HS-5 (cell line): Measurements from ENCODE around the gene FUT1.
"Not testable (repeated sequence)": the region's sequence is repeated elsewhere in the genome, so short reads cannot be mapped to it uniquely, and the experiment has no call there.

Experiments
- DNase-seq: peaks from one replicate; pipeline ENCODE4 v3.0.0-alpha.2; 2012; ENCODE audit warnings: low read depth

The FUT1 gene

DNA sequence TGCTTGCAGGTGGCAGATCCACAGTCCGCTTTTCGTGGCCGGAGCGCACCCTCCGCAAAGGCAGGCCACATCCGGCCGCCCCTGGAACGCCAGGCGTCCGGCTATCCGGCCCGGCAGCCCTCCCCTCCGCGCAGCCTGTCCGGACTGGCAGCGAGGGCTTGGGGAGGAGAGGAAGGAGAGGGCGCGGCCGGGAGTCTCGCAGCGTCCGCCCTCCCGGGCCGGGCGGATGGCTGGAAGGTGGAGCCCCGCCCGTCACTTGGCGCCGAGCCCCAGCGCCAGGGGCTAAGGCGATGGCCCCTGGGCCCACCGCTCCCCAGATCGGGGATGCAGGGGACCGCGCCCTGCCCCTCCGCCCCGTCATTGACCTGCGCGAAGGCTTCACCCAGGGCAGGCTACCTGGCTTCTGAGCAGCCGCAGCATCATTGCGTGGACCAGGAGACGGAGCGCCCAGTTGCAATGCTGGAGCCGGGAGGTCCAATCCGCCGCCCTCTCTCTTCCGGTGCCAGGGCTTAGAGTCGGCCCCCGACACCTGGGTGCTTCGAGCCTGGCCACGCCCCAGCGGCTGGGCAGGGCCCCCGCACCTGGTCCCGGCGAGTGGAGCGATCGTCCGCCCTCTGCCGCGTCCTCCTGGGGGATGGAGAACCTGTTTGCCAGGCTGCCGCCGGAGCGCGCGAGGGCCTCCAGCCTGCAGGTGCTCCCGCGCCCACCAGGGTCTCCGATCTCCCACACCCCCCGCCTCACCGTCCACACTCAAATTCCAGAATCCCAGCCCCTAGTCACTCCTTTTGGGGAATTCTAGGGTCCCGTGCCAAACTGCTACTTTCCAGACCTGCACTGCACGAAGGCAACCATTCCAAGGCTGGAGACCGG lies at the start of gene FUT1:
TSS of gene FUT1 (minus strand) at position 146 of the 870 bp plus-strand sequence. CDS start 1,360 bp downstream, outside the sequence.
- no peak for DNase-seq

DNA sequence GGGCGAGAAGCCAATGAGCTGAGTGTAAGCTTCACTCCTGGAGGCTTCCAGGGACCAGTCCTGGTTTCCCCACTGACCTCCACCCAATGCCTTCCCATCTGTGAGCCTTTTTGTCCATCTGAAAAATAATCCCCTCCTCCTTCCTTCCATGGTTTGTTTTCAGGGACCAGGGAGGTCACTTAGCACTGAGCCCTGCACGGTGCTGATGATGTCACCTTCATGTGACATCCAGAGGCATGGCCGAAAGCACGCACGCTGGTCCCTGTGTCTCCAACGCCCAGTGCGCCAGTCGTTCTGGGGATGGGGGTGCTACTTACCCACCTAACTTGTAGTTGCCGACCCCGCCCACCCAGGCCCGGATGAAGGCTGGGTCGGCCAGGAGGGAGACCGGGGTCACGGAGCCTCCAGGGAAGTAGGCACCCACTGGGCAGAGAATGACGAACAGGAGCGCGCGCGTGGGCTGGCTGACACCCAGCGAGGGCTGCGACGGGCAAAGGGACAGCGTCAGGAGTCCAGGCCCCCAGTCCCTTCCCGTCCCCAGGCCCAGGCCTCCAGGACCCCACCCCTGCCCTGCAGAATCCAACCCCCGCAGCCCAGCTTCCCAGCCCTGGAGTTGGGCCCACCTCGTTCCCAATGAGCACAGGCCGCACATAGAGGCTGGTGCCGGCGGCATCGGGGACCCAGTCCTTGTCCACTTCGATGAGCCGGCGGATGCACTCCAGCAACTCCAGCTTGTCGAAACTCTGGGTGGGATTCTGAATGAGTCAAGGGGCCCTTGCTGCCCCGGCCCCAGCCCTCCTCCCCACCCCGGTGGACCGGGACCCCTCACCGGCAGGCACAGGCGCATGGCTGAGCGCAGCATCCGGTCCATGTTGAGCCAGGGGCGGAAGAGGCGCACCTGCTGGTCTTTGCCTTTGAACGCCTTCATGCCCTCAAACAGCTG lies 47.2 kb upstream of the FUT1 start:
- no peak for DNase-seq

DNA sequence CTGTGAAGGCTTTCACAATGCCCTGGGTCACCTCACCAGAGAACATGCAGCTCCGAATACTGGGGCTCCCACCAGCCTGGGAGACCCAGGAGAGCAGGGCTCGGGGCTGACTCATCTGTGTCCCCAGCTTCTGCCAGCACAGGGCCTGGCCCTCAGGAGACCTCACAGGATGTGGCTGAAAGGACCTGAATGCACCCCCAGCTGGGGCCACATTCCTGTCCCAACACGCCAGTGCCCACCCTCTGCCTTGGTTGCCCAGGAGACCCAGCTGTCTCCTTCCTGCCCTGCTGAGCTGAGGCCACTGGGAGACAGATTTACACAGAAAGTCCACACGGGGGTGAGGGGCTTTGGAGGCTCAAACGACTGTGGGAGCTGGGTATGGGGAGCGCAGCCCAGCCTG lies 46.5 kb upstream of the FUT1 start:
- no peak for DNase-seq

DNA sequence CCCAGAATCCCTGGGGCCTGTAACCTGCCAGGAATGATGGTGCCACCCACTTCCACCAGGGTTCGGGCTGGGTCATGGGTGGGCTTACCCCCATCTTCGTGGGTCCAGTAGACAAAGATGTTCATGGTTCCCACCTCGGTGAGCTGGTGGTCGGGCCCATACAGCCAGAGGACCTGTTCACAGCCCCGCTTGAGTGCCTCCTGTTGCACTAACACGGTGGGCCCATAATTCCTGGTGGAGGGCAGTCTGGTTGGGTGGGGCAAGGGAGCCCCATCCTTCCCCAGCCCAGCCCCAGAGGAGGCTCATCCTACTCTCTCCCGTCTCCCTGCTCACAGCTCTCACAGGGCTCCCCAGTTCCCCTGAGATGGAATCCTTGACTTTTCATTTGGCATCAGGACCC lies 44.7 kb upstream of the FUT1 start:
- DNase-seq, result no peak

DNA sequence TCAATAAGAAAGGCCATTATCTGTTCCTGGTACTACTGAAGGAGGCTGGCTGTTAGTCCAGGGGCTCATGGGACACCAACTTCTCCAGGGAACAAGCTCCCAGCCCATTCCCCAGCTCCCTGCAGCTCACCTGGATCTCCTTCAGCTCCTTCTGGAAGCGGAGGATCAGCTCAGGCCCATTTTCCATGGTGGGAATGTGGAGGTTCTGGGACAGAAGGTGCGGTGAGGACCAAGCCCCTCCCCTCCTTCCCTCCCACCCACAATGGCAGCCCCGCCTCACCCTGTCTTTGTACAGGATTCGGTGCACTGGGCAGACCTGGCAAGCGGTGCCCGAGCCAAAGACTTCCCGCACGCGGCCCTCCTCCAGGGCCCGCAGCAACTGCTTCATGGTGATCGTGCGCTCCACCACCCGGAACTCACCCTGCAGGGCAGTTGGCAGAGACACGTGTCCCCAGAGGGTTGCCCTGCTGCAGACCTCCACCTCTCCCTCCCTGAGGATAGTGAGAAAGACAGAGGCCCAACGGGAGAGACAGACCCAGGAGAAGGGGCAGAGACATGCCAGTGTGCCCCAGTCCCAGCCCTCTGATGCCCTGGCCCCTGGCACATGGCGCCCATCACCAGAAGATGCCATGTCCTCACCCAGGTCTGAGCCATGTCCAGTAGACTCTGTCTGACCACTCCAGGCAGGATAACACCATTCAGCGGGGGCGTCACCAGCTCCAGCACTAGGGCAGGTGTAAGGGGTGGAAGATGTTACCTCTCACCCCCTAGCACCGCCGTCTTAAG lies 44.0 kb upstream of the FUT1 start:
- no peak for DNase-seq

DNA sequence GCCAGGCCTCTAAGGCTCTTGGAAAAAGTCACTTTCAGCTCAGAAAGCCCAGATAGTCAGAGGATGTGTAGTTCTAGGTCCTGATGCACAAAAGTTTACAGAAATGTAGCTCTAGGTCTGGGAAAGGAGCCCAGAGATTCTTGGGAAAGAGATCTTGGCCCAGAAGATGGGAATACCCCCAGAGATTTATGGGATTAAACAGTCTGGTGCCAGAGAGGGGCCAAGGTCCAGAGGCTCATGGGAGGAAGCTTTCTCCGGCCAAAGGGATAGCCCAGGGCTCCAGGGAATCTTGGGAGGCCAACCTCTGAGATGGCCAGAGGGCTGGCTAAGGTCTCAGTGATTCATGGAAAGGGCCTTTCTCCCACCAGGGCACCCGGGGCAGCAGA lies 43.2 kb upstream of the FUT1 start:
- no peak for DNase-seq

DNA sequence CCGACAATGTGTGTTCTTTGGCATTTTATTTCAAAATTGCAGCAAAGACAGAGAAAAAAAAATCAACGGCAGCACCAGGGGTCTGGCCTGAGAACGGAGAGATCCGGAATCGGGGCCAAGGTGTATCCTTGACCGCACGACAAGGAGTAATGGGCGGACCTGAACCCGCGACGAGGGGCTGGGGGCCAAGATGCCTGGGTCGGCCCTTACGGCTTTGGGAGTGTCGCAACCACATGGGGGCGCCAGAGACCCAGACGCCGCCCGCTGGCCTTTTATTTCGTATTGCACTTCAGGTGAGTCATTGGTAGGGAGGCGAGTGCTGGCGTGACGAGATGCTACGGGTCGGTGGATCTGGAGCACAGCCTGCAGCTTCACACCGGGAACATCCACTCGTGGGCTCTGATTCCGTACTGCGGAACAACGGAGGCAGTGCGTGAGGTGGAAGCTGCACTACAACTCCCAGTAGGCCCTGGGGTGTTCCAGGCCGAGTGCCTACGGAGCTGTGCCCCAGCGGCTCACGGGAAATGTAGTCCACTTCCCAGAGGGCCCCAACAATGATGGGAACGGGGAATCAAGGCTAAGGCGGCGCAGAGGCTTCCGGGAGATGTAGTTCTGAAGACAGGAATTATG lies 42.7 kb upstream of the FUT1 start:
- DNase-seq, result peak; percentile 77

DNA sequence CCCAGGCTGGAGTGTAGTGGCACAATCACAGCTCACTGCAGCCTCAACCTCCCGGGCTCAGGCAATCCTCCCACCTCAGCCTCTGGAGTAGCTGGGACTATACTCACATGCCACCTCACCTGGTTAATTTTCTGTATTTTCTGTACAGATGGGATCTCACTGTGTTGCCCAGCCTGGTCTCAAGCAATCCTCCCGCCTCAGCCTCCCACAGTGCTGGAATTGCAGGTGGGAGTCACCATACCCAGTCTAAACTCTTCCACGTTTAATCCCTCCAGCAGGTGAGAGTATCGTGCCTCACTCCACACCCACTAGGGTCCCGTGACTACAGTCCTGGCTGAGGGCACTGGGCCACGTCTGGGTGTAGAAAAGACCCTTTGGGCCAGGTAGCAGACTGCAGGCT lies 41.9 kb upstream of the FUT1 start:
- DNase-seq, result no peak

DNA sequence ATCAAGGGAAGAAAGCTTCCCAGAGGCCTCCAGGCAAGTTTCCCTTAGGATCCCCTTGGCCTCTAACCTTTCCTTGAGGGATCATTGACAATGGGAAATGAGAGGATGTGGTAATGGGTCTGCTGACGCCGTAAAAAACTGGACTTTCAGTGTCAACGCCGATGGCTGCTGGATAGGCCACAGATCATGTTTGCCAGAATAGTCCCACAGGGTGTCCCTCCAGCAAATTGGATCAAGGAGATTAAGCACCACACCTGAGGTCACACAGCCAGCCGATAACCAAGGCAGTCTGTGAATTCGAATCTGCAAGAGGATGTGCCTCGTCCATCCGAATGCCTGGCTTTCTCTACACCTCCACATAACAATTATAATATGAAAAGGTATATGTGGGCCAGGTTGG lies 40.8 kb upstream of the FUT1 start:
- no peak for DNase-seq

DNA sequence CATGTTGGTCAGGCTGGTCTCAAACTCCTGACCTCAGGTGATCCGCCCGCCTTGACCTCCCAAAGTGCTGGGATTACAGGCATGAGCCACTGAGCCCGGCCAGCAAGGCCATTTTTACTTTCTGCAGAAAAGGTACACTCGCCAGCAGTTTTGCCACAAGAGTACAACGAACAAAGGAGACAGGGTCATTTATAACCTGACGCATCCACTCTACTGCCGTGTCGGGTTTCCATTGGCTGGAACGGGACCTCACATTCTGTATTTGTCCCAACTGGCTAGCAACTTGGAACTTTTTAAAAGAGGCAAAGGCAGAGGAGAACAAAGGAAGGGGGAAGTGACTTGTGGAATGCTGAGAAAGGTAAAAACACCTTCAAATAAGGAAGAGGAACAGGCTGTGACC lies 34.9 kb upstream of the FUT1 start:
- not testable (repeated sequence) for DNase-seq

DNA sequence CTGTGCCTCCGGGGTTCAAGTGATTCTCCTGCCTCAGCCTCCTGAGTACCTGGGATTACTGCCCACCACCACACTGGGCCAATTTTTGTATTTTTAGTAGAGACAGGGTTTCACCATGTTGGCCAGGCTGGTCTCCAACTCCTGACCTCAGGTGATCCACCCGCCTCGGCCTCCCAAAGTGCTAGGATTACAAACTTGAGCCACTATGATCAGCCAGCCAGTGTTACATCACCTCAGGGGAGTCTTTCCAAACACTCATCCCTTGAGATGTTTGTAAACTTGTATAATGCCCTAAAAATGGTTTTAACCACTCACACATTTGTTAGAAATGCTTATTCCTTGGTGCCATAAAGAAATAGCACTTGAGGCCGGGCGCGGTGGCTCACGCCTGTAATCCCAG lies 34.0 kb upstream of the FUT1 start:
- DNase-seq, result not testable (repeated sequence)

DNA sequence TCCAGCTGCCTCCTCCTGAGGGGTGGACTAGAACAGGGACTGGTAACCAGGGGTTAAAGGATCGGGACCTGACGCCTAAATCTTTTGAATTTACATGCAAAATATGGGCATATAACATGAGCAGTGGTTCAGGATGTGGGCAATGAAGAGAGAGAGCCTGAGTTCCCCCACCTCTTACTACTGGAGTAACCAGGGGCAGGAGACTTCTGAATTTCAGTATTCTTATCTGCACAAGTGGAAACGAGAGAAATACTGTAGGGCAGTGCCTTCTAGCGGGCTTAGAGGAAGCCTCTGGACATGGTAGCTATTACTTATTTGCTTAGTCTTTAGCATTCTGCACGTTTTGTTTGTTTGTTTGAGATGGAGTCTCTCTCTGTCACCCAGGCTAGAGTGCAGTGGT lies 32.1 kb upstream of the FUT1 start:
- DNase-seq, result no peak

DNA sequence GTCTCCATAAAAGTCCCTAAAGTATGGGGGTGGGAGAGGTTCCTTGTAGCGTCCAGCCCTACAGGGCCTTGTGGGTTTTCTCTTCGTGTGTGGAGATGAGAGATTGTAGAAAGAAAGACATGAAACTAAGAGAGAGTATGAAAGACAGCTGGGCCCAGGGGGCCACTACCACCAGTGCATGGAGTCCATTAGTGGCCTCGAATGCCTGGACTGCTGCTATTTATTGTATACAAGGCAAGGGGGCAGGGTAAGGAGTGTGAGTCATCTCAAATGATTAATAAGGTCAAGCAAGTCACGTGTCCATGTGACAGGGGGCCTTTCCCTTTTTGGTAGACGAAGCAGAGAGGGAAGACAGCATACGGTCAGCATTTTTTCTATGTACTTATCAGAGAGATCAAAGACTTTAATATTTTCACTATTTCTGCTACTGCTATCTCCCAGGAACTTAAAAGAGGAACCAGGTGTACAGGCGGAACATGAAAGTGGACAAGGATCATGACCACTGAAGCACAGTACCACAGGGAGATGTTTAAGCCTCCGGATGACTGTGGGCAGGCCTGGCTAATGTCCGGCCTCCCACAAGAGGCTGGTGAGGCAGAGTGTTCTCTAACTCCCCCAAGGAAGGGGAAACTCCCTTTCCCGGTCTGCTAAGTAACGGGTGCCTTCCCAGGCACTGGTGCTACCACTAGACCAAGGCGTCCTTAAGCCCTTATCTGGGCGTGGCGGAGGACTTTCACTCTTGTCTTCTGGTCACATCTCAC lies 28.4 kb upstream of the FUT1 start:
- no peak for DNase-seq

DNA sequence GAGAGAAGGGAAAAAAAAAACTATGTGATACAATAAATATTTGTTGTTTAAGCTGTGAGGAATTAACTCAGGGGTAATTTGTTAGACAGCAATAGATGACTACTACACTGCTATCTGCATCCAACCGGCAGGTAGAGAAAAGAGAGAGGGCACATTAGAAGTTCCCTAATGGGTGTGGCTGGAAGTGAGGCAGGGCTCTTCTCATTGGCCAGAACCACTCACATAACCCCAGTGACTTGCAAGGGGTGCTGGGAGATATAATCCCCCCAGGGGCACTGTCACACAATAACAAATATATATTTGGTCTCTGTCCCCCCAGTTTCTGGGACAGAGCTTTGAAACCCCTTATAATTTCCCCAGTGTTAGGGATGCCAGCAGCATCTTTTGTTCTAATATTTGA lies 27.2 kb upstream of the FUT1 start:
- DNase-seq, result no peak

DNA sequence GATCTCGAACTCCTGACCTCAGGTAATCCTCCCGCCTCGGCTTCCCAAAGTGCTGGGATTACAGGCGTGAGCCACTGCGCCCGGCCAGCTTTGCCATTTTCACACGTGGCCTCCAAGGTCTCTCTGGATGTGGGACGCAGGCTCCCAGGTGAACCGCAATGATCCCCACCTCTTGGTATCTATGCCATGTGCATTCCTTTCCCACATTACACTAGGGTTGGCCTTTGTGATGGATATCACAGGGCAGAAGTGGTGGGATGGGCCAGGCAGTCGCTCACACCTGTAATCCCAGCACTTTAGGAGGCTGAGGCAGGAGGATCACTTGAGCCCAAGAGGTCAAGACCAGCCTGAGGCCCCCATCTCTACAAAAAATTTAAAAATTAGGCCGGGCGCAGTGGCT lies 25.3 kb upstream of the FUT1 start:
- DNase-seq, result no peak

DNA sequence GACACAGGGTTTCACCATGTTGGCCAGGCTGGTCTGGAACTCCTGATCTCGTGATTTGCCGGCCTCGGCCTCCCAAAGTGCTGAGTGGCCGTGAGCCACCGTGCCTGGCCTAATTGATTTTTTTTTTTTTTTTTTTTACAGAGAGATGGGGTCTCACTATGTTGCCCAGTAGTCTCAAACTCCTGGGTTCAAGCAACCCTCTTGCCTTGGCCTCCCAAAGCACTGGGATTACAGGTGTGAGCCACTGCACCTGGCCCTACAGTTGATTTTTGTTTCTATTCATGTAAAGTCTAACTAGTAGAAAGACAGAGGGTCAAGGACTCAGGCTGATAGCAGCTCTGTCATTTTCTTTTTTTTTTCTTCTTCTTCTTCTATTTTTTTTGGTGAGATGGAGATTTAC lies 24.7 kb upstream of the FUT1 start:
- DNase-seq, result no peak

DNA sequence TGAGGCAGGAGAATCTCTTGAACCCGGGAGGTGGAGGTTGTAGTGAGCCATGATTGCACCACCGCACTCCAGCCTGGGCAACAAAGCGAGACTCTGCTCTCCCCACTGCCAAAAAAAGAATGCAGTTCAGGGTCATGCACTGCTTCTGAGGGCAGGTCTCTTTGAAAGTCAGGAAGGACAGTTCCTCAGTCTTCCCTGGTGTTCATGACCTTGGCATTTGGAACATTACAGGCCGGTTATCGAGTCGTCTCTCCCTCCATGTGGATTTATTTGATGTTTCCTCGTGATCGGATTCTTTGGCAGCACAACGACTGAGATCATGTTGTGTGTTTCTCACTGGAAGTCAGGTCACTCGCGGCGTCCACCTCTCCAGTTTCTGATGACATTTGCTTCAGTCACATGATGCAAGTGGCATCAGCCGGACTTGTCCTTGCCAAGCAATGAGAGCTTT lies 20.1 kb upstream of the FUT1 start:
- DNase-seq, result no peak

DNA sequence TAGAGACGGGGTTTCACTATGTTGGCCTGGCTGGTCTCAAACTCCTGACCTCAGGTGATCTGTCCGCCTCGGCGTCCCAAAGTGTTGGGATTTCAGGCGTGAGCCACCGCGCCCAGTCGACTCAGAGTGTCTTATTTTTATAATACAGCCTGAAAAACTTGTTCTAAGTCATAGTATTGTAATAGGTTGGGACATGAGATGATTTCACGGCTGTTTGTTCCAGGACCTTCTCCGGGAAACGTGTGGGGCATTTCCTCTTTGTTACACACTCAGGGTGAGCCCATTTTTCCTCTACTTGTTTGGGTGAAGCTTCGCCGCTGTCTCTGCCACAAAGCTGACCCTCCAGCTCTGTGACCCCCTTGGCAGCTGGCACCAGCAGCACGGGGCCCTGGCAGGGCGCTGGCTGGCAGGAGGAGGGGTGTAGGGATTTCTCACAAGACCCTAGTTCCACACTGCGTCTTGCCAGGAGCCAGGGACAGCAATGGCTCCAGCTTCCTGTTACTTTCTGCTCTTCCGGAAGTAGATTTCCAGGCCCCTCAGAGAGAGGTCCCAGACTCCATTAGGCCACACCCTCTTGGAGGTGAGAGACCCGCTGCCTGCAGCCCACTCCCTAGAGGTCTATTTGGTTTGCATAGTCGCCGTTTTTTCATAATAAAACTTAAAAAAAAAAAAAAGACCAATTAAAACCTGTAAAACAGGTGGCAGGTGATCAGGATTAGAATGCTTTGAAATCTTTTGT lies 18.5 kb upstream of the FUT1 start:
- no peak for DNase-seq

DNA sequence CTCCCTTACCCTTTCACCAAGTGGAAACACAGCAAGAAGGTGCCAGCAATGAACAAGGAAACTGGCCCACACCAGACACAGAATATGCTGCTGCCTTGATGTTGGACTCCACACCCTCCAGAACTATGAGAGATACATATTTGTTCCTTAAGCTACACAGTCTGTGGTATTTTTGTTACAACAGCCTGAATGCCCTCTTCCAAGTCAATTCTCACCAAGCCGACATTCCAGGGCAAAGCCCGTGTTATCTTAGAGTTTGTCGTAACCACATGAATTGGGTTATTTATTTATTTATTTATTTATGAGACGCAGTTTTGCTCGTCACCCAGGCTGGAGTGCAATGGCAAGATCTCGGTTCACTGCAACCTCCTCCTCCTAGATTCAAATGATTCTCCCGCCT lies 17.8 kb upstream of the FUT1 start:
- peak; percentile 55 for DNase-seq

DNA sequence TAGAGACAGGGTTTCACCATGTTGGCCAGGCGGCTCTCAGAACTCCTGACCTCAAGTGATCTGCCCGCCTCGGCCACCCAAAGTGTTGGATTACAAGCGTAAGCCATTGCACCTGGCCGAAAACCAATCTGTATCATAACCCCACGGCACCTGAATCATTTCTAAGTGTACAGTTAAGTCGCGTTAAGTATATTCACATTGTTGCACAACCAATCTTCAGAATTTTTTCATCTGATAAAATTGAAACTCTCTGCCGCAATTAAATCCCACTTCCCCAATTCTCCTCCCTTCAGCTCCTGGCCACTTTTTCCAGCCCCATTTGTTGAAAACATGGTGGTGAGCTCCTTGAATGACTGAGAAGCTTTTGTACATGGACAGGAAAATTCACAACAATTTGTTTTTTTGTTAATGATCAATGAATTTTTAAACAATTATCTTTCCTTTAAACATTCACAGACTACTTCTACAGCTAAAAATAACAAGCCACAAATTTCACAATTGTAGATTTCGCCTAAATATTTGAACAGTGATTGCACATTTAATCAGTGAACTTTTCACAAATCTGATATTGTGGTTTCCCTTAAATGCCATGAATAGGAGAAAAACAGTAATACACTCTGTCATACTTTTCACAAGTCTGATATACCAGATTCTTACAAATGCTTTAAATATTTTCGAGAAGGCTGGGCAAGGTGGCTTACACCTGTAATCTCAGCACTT lies 16.7 kb upstream of the FUT1 start:
- no peak for DNase-seq
